Measurements from ENCODE around the gene OGFOD3. TPM values are rescaled to one million over a fixed set of nuclear protein-coding genes. Genes with fewer than 3 reads are reported as not detected.

OGFOD3 gene
- total RNA-seq, 4 donors from 2014 or later, result 13.0 to 28.7 (median 23.2) TPM

GRCh38 chr17:82392941-82393340 is 25.4 kb downstream of the OGFOD3 start:
- DNase-seq (ENCODE audit: low spot score in 2 of 2), result no peak
- TF ChIP-seq POLR2A (IDR thresholded peaks at IDR 0.05), result no peak
- no peak for TF ChIP-seq CTCF (IDR thresholded peaks at IDR 0.05)
- WGBS, 2 donors, result 87 to 89% methylated on average over 15 of the region's 15 CpGs
- H3K4me3 ChIP-seq (ENCODE audit: low read depth, poor library complexity, severe bottlenecking), result no peak overlapping the region
- intact Hi-C loops (cut with DNase I; ENCODE audit: low total_unique reads), result no loop called here

DNA sequence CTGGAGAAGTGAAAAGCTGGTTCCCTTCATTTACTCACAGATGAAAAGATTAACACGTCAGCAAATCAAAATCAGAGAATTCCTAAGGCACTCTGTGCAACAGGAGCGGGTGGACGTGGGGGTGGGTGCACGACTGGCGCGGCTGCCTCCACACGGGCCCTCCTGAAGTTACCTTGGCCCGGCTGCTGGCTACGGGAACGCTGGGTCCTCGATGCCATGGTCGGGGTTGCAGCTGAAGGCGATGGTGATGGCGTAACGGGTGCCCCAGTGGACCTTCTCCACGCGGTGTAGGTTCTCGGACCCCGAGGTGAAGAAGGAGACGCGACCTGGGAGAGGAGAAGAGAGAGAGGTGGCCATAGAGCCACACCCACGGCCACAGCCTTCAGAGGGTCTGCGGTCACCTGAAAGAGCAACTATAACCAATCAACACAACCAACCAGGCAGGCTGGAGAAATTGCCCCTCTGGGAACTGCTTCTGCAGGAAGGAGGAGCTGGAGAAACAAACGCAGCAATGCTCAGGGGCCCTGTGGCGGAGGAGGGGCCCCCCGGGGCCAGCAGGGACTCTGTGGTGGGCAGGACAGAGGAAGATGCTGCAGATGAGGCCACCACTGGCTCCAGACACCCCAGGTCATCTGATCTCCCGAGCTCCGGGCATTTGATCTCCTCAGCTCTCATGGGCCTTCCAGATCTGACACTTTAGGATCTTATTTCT is 26.0 kb downstream of the OGFOD3 start:
- no peak for DNase-seq (ENCODE audit: low spot score in 2 of 2)
- no peak overlapping the region for H3K4me3 ChIP-seq (ENCODE audit: low read depth, poor library complexity, severe bottlenecking)
- WGBS, 2 donors, result 91 to 92% methylated on average over 28 of the region's 28 CpGs
- intact Hi-C loops (cut with DNase I; ENCODE audit: low total_unique reads), result no loop called here
- TF ChIP-seq POLR2A (IDR thresholded peaks at IDR 0.05), result no peak
- TF ChIP-seq CTCF (IDR thresholded peaks at IDR 0.05), result no peak

DNA sequence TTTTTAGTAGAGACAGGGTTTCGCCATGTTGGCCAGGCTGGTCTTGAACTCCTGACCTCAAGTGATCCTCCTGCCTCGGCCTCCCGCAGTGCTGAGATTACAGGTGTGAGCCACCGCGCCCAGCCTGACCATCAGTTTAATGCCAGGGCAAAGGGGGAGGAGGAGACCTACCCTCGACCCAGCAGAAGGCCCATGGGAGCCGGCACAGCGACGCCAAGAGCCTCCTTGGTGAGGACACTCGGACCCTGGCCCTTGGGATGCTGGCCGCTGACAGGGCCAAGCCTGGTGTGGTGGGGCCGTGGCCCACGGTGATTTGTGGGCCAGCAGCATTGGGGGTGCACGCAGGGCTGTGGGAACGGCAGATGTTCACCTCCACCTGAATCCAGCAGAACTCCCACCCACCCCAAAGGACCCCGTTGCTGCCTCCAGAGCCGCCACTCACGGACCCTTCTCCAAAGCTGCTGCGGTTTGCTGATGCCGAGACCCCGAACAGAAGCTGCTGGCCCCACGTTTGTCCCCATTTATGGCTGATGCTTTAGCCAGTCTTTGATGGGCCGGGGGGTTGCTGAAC is 26.8 kb downstream of the OGFOD3 start:
- no peak for DNase-seq (ENCODE audit: low spot score in 2 of 2)
- H3K4me3 ChIP-seq (ENCODE audit: low read depth, poor library complexity, severe bottlenecking), result no peak overlapping the region
- intact Hi-C loops (cut with DNase I; ENCODE audit: low total_unique reads), result no loop called here
- TF ChIP-seq CTCF (IDR thresholded peaks at IDR 0.05), result no peak
- no peak for TF ChIP-seq POLR2A (IDR thresholded peaks at IDR 0.05)
- WGBS, 2 donors, result 97 to 98% methylated on average over 17 to 21 of the region's 23 CpGs

- TF ChIP-seq CTCF (IDR thresholded peaks at IDR 0.05) (no peak), POLR2A (IDR thresholded peaks at IDR 0.05) (no peak)
- WGBS, 2 donors, result 84 to 87% methylated on average over 11 to 13 of the region's 13 CpGs
Measured at GRCh38 chr17:82390860-82391435, 27.4 kb downstream of the OGFOD3 start.

GRCh38 chr17:82390015-82390859 is 28.1 kb downstream of the OGFOD3 start:
- WGBS, 2 donors, result 91 to 95% methylated on average over 25 to 28 of the region's 34 CpGs
- DNase-seq (ENCODE audit: low spot score in 2 of 2), result no peak
- intact Hi-C loops (cut with DNase I; ENCODE audit: low total_unique reads), result no loop called here
- TF ChIP-seq CTCF (IDR thresholded peaks at IDR 0.05) (no peak), POLR2A (IDR thresholded peaks at IDR 0.05) (no peak)
- no peak overlapping the region for H3K4me3 ChIP-seq (ENCODE audit: low read depth, poor library complexity, severe bottlenecking)

More at GRCh38 chr17:82390860-82391435, 27.4 kb downstream of the OGFOD3 start:
- no peak for DNase-seq (ENCODE audit: low spot score in 2 of 2)
- no peak overlapping the region for H3K4me3 ChIP-seq (ENCODE audit: low read depth, poor library complexity, severe bottlenecking)
- intact Hi-C loops (cut with DNase I; ENCODE audit: low total_unique reads), result no loop called here
